Neural cell (in vitro differentiated cells): ENCODE results near the gene AP3M1.

Experiments
- CTCF ChIP-seq: fragments of 450-650 bp; IDR thresholded peaks from 2 replicates; pipeline ENCODE4 v1.5.1; 2014; ENCODE audit warnings: antibody characterized with exemption, mild to moderate bottlenecking, moderate library complexity; ENCODE audit not compliant: poor library complexity, severe bottlenecking
- POLR2AphosphoS5 ChIP-seq: IDR thresholded peaks from 2 replicates; pipeline ENCODE4 v1.6.1; 2012
- RAD21 ChIP-seq: fragments of 450-650 bp; conservative IDR thresholded peaks from 2 replicates; pipeline ENCODE4 v1.6.1; 2014; ENCODE audit warnings: antibody characterized with exemption, mild to moderate bottlenecking, moderate library complexity
- REST ChIP-seq: IDR thresholded peaks from 2 replicates; pipeline ENCODE4 v1.6.1; 2012; ENCODE audit warnings: borderline replicate concordance
- SMC3 ChIP-seq: fragments of 450-650 bp; conservative IDR thresholded peaks from 2 replicates; pipeline ENCODE4 v1.6.1; 2014; ENCODE audit warnings: antibody characterized with exemption, mild to moderate bottlenecking, moderate library complexity; ENCODE audit not compliant: poor library complexity

- no peak for TF ChIP-seq REST
- TF ChIP-seq CTCF, result no peak
- TF ChIP-seq SMC3, result no peak
- TF ChIP-seq POLR2AphosphoS5, result no peak
- TF ChIP-seq RAD21, result no peak
Measured at GRCh38 chr10:74079936-74080590, 70.6 kb downstream of the AP3M1 start.
